ENCODE measurements around the gene SLC35B3. TPM values are rescaled to one million over a fixed set of nuclear protein-coding genes. Genes with fewer than 3 reads are reported as not detected.
"Not testable (repeated sequence)": the region's sequence is repeated elsewhere in the genome, so short reads cannot be mapped to it uniquely, and the experiment has no call there.

SLC35B3 gene
- total RNA-seq, 1 donor from 2014 or later = 19.3 TPM

DNA sequence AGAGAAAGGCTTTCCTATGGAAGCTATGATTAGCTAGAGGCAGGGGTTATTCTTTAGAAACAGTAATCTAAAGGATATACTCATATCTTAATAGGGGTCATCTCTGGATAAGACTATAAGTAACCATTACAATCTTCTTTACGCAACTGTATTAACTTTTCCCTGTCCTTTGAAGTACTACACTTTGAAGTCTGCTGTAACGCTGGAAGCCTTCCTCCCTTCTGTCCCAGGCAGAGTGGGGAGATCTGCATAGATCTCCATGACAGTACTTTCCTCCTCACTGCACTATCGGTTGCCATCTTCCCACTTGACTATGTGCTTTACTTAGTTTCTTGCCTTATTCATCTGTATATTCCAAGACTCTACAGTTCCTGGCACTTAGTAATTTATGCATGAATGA lies 20.1 kb downstream of the SLC35B3 start:
- DNase-seq (ENCODE audit: low read depth, low spot score) = no peak

DNA sequence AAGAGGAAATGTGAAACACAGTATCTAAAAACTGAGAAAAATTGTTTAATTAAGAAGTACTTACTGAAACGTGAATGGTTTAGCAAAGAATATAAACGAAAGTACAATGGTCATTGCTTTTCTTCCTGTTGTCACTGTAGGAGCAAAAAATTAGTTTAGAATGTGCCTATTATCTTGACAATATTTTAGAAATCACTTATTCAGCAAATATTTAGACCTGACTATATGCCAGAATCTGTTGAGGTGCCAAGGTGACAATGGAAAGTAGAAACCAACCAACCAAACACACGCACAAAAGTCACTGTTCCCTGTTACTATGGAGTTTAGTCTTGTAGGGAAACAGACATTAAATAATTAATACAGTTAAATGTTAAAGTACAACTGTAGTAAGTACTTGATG lies 20.5 kb downstream of the SLC35B3 start:
- no peak for DNase-seq (ENCODE audit: low read depth, low spot score)

DNA sequence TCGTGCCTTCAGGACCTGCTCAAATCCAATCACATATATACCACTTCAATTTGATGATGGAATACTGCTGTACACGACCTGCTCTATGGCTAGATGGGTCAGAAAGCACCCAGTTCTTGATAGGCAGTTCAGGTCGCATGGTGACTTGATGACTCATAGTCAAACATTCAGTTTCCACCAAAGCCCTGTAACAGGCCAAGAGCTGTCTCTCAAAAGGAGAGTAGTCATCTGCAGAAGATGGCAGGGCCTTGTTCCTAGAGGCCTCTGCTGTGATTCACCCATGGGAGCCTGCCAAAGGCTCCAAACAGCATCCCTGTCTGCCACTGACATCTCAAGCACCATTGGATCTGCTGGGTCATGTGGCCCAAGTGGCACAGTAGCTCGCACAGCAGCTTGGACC lies 29.4 kb downstream of the SLC35B3 start:
- DNase-seq (ENCODE audit: low read depth, low spot score) = not testable (repeated sequence)

DNA sequence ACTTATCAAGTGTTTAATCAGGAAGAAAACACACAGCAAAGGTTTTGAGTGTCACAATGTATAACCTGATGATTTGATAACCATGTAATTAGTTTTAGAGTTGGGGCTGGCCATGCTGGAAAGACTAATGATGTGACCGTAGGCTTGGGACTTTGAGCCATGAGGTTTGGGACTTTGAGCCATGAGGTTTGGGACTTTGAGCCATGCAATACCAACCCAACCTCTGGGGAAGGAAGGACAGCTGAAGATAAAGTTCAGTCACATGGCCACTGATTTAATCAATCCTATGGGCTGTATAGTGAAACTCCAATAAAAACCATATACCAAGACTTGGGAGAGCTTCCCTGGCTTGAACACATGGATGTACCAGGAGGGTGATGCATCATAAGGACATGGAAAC lies 32.8 kb downstream of the SLC35B3 start:
- DNase-seq (ENCODE audit: low read depth, low spot score) = no peak

DNA sequence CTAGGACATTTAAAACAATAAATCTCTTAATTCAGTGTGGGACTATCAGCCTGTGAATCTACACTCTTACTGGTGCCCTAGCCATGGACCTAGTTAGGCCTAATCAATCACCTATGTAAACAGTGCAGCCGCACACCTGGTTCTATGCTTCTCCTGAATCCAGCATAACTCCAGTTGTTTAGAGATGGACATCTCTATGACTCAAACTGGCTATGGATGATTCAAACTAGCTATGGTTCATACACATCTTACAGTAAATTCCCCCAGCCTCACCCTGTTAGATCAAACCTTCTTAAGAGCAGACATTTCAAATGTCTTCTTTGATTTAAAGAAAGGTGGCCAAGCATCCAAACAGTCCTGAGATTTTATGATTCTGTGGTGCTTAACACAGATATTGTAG lies 34.7 kb downstream of the SLC35B3 start:
- no peak for DNase-seq (ENCODE audit: low read depth, low spot score)

DNA sequence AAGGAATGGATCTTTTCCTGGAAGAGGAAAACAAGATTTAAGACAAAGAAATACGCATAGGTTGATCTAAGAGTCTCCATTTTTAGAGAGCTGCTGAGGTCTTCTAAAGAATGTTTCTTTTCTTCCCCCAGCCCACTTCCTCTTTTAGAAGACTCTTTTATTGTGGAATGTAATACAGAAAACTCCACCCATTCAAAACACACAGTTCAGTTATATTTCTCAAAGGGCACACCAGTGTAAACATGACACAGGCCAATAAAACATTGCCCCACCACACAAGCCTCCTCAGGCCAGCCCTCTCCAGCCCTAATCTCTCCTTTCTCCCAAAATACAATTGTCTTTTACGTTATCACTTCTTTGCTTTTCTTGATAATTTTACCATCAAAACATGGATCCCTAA lies 42.8 kb downstream of the SLC35B3 start:
- DNase-seq (ENCODE audit: low read depth, low spot score) = no peak

DNA sequence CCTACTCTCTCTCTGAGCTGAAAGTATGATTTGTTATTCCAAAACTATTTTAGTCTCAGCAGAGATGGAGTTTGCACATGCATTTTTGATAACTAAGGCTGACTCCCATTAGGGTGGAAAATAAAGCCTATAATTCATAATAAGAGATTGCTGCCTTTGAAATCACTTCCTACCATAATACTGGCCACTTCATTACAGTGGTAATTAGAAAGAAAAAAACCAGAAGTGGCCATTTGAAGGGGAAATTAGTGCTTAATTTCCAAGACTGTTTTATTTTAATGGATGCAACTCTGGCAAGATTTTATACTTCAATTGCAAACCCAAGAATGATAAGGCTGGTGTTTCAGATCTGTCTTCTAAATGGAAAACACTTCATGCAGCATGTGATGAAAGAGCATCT lies 43.4 kb downstream of the SLC35B3 start:
- no peak for DNase-seq (ENCODE audit: low read depth, low spot score)

DNA sequence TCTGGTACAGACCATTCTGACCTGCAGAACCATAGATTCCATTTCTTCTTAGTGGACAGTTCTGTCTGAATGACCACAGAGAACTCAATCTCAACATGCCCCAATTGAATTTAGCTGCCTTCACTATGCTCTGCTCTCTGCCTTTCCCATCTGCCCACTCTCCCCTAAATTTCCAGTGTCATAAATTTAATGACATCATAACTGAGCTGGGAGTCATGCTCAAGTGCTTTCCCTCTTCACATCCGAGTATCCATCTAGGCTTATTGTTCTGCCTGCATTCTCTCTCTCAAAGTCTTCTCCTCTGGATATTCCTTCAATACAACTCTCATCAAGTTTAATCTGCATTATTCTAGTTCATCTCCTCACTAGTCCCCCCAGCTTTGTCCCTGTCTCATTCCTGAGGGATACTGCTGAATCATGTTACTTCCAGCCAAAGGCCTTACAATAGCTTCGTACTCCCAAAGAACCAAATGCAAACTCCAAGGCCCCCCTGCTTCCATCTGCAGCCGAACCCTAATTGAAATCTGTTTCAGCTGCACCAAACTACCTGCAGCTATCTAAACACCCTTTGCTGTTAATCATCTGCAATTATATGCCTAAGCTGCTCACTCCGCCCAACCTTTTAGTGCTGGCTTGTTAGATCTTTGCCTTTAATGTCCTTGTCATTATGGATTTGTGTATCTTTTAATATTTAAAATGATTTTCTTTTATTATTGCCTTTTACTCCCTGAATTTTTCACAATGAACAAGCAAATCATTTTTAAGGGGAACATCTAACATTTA lies 46.1 kb downstream of the SLC35B3 start:
- no peak for DNase-seq (ENCODE audit: low read depth, low spot score)

DNA sequence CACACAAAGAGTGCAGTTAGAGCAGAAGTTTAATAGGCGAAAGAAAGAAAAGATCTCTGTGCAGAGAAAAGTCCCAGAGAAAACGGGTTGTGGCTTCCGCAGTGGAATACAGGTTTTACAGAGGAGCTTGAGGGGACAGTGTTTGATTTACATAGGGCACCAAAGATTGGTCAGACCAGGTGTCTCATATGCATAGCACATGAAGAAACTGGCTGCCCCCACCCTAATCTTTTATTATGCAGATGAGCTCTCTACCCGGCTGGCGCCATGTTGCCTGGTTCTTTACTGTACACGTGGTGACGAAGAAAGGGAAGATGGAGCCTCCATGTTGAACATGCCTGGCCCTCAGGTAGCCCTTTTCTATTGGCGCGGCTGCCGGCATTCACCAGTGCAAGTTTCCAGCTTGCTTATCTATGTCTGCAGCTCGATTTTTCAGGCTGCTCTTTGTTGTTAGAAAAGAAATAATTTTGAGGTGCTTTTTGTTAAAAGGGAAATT lies 47.4 kb downstream of the SLC35B3 start:
- DNase-seq (ENCODE audit: low read depth, low spot score) = no peak

DNA sequence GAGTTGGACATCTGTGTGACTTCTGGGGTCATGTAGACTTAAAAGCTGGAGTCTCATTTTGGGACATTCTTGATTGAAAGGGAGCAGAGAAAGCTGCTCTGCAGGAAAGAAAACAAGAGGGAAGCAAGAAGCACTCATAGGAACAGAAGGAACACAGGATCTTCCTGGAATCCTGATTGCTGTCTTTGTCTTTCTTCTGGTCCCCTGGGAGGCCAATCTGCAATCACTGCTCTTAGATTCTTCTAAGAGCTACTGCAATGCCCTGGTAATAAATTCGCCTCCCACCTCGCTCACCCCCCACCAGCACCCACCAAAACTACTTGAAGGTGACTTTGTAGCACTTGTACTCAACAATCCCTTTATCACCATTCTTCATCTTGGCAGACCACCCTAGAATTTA lies 51.8 kb downstream of the SLC35B3 start:
- DNase-seq (ENCODE audit: low read depth, low spot score) = no peak

DNA sequence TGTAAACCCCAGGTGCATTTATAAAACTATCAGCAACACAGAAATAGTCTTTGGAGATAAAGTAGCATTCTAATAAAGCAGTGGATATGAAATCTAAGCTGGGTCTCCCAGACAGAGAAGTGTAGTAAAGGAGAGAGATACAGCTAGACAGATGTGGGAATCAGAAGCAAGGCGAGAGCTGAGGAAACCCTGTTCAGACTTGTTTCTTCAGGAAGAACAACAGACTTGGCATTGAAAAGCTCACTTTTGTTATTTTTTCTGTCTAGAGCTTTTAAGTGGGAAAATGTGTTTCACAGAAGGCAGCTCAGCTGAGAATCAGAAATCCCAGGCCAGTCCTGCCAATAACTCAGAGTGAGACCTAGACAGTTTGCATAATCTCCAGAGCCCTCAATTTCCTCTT lies 52.9 kb downstream of the SLC35B3 start:
- DNase-seq (ENCODE audit: low read depth, low spot score) = no peak

DNA sequence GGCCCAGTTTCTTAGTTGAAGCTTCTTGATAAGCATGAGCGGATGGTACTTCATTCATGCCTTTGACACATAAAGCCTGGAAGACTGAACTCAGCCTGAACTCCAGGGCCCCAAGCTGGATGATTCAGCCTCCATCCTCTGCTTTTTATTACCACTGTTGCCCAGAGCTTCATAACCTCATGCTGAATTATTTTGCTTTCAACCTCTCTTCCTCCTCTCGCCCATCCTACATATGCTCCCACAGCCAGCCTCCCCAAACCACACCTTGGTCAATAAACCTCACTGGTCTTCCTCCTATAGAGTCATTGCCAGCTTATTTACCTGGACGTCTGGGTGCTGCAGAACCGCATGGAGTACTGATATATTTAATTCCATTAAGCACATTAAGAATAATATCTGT lies 59.4 kb downstream of the SLC35B3 start:
- DNase-seq (ENCODE audit: low read depth, low spot score) = no peak

Measured in pulmonary artery endothelial cell (primary cell).